GM08714 (cell line): ENCODE measurements around the gene ASPA.
"Not testable (repeated sequence)": the region's sequence is repeated elsewhere in the genome, so short reads cannot be mapped to it uniquely, and the experiment has no call there.

Experiments
- H3K4me3 ChIP-seq: fragments of 200-500 bp; sonication (Bioruptor generic); 2 replicates; pipeline ENCODE4 v1.5.1; 2014; ENCODE audit warnings: mild to moderate bottlenecking, low read length, inconsistent platforms
- ZNF274 ChIP-seq: IDR thresholded peaks from 2 replicates; pipeline ENCODE4 v1.6.1; 2012; ENCODE audit warnings: mild to moderate bottlenecking, low read depth, low read length

Gene ASPA

DNA sequence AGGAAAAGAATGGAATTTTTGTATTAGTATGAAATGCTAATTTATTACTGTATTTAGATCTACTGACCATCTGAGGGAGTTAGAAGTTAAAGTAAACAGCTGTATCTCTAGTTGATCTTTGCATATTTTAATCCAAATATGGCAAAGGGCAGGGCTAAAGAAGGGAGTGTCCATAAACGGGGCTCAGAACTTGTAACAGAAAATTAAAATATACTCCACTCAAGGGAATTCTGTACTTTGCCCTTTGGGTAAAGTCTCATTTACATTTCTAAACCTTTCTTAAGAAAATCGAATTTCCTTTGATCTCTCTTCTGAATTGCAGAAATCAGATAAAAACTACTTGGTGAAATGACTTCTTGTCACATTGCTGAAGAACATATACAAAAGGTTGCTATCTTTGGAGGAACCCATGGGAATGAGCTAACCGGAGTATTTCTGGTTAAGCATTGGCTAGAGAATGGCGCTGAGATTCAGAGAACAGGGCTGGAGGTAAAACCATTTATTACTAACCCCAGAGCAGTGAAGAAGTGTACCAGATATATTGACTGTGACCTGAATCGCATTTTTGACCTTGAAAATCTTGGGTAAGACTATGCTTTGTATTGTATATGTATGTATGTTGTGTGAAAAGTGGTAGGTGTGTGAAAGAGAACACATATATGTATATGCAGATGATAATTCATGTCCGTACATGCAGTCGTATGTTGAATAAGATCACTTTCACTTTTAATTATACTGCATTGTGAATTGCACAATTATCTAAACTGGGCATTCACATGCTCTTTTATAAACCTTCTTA, at the start of gene ASPA:
Gene ASPA, plus strand, starts transcription at position 186 of the 799 bp plus-strand sequence. Its CDS starts 163 bp downstream, at position 349.
- no peak within 1 kb of the TSS for H3K4me3 ChIP-seq

DNA sequence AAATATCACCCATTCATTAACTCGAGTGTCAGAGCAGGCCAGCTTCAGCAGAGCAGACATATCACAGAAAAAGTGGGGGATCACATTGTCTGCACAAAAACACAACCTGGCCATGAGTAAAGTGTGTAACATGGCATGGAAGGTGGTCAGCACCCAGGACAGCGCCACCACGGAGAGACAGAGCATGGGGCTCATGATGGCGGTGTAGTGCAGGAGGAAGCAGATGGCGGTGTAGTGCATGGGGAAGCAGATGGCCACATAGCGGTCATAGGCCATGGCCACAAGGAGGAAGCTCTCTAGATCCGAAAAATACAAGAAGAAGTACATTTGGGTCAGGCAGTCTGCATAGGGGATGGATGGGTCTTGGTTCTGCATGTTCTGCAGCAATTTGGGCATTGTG, 42.6 kb upstream of the ASPA start:
- not testable (repeated sequence) for H3K4me3 ChIP-seq

More for the DNA sequence above, at the start of gene ASPA:
- TF ChIP-seq ZNF274, result no peak

DNA sequence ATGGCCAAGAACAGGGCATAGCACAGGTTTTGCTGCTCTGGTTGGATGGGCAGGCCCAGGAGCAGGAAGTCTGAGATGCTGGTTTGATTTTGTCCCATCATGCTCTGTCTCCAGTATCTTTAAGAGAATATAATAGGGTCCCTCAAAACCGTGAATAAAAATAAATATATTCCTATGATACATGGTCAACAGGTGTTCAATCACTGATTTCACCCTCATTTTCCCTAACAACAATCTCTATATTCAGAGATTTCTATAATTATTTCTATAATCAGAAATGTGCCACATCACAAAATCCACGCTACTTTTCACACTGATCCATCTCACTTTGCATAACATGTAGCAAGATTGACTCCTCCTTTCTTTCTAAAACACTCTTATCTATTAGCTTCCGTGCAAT, 42.1 kb upstream of the ASPA start, which contains the start of gene OR1E2:
Gene OR1E2, minus strand, starts transcription at position 101 of the 400 bp plus-strand sequence. Its CDS starts 0 bp downstream, at position 101.
- H3K4me3 ChIP-seq, result no peak within 1 kb of the TSS
- no peak for TF ChIP-seq ZNF274

GRCh38 chr17:3438368-3438767, 37.4 kb upstream of the ASPA start:
- no peak overlapping the region for H3K4me3 ChIP-seq
- TF ChIP-seq ZNF274, result no peak

GRCh38 chr17:3440451-3440850, 35.3 kb upstream of the ASPA start:
- no peak for TF ChIP-seq ZNF274
- no peak overlapping the region for H3K4me3 ChIP-seq

- no peak for TF ChIP-seq ZNF274
- H3K4me3 ChIP-seq, result no peak overlapping the region
These were observed 28.2 kb upstream of the ASPA start for GRCh38 chr17:3447625-3448024.

DNA sequence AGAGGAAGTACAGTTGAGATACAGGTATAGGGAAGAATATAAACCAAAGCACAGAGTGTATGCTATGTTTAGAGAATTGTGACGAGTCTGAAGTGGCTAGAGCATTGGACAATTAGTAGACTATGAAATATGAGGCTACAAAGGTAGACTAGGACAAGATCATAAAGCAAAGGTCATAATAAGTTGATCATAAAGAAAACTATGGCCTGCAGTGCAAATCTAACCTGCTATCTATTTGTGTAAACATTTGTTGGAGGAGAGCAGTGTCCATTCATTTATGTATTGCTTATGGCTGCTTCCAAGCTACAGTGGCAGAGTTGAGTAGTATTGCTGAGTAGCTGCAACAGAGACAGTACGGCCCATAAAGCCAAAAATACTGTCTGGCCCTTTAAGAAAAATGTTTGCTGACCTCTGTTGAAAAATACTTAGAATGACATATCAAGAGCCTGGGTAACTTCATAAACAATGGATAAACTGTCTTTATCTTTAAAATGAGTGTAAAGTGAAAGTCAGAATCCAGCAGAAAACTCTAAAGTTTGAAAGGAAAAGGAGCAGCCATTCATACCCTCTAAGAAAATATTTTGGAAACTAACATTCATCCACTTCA, 27.6 kb upstream of the ASPA start:
- no peak overlapping the region for H3K4me3 ChIP-seq
- no peak for TF ChIP-seq ZNF274

- not testable (repeated sequence) for H3K4me3 ChIP-seq
These were observed 9.4 kb upstream of the ASPA start for GRCh38 chr17:3466355-3466754.

GRCh38 chr17:3469529-3469928, 6.3 kb upstream of the ASPA start:
- H3K4me3 ChIP-seq, result no peak overlapping the region
- TF ChIP-seq ZNF274, result no peak

DNA sequence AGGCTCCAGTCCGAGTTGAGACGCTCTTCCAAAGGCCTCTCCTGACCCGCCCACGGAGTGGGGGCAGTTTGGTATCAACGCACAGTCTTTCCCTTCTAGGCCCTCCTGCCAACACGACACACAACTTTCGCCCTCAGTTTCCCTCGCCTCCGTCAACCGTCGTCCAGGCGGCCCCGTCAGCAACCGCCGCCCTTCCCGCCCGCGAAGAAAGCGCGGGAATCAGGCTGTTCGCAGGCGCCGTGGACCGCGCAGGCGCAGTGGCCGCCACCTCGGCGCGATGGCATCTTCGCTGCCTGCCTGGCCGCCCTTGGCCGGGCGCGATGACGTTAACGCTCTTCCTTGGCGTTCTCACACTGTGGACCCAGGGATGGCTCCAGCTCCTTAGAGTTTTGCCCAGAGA, 4.2 kb upstream of the ASPA start, which contains the start of gene SPATA22:
Gene SPATA22, minus strand, starts transcription at position 221 of the 400 bp plus-strand sequence. CDS start 2,494 bp downstream, outside the sequence.
- no peak for TF ChIP-seq ZNF274
- no peak within 1 kb of the TSS for H3K4me3 ChIP-seq

DNA sequence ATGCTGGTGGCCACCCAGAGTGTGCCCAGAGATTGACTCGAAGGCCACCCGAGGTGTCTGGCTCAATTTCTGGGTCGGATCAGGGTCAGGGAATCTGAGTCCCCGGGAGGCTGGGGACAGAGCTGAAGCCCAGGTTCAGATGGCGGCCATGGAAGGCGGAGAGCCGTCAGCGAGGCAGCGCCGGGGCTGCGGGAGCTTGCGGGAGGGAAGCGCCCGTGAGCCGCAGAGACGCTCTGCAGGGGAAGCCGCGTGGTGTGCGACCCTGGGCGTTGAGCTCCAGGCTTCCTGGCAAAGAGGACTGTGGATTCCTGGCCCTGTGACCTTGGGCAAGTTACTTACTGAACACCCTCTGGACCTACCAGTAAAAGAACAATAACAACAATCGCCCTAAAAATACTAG, 3.7 kb upstream of the ASPA start:
- TF ChIP-seq ZNF274, result no peak

DNA sequence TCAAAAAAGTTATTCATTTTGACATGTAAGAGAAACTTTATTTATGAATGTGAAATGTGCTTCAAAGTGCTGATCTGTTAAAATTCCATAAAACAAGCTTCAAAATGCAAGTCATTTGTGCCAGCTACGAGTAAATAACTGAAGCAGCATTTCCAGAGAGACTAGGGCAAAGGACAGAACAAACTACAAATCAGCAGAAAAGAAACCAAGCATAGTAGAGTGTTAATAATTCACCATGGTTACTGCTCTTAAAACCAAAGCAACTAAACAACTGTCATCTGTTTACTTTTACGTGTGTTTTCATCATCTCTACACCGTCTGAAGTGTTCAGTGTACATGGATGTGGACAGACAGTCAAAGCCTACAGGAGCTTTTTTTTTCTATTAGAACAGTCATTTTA, 1.6 kb upstream of the ASPA start:
- no peak overlapping the region for H3K4me3 ChIP-seq
- no peak for TF ChIP-seq ZNF274

More for the DNA sequence above, 3.7 kb upstream of the ASPA start:
- H3K4me3 ChIP-seq, result no peak overlapping the region

- no peak for TF ChIP-seq ZNF274
- H3K4me3 ChIP-seq, result no peak overlapping the region
These were observed 529 bp upstream of the ASPA start for GRCh38 chr17:3475251-3475685.

GRCh38 chr17:3479988-3480387, 4.2 kb downstream of the ASPA start:
- H3K4me3 ChIP-seq, result no peak overlapping the region
- no peak for TF ChIP-seq ZNF274

DNA sequence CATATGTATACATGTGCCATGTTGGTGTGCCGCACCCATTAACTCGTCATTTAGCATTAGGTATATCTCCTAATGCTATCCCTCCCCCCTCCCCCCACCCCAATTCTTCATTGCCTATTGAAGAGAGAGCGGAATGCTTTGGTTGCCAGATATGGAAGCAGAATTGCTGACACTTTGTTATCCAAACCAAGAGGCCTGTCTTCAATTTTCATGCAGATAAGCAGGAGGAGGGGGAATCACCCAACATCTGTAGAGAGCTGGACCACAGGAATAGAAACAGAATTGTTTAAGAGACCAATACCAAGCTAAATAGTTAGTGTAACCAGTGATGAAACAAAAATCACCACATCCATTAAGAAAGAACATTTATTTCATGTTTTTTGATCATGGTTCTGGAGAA, 7.1 kb downstream of the ASPA start:
- no peak for TF ChIP-seq ZNF274
- H3K4me3 ChIP-seq, result no peak overlapping the region

DNA sequence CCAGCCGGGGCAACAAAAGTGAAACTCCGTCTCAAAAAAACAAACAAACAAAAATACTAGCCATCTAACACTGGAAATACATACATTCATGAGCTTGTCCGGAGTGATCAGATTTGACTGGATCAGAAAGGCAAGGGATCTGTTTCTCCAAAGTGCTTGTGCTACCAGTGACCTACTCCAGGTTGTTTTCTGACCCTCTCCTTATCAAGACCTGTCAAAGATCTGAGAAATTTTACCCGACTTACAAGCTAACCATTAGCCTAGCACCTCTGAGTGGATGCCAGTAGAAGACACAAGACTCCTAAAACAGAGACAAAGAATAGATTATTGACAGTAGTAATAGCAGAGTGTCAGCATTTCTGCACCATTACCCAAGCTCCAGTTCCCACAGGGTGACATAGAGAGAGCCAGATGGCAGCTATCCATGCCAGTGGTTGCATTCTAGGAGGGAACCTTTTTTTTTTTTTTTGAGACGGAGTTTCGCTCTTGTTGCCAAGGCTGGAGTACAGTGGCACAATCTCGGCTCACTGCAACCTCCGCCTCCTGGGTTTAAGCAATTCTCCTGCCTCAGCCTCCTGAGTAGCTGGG, 9.8 kb downstream of the ASPA start:
- H3K4me3 ChIP-seq, result no peak overlapping the region
- no peak for TF ChIP-seq ZNF274
